Nephron progenitor cell (in vitro differentiated cells): ENCODE data around the gene ITIH1.

Source experiments
- DNase-seq: peaks from one replicate; pipeline ENCODE4 v3.0.0; 2021
- H3K27ac Mint-ChIP-seq: 2 replicates; pipeline ENCODE4 v1.8.0; 2021; ENCODE audit warnings: mild to moderate bottlenecking, moderate library complexity, mixed read lengths
- H3K27me3 Mint-ChIP-seq: 2 replicates; pipeline ENCODE4 v1.8.0; 2021; ENCODE audit warnings: mild to moderate bottlenecking, low read depth, mixed read lengths; ENCODE audit not compliant: poor library complexity
- H3K36me3 Mint-ChIP-seq: 2 replicates; pipeline ENCODE4 v1.8.0; 2021; ENCODE audit warnings: low read depth, mixed read lengths
- H3K4me1 Mint-ChIP-seq: 2 replicates; pipeline ENCODE4 v1.8.0; 2021; ENCODE audit warnings: mixed read lengths
- H3K4me3 Mint-ChIP-seq: 2 replicates; pipeline ENCODE4 v1.8.0; 2021; ENCODE audit warnings: mild to moderate bottlenecking, moderate library complexity, mixed read lengths
- H3K9me3 Mint-ChIP-seq: 2 replicates; pipeline ENCODE4 v1.8.0; 2021; ENCODE audit warnings: mild to moderate bottlenecking, moderate library complexity, mixed read lengths
- CTCF ChIP-seq: fragments of 200-600 bp; sonication (generic); IDR thresholded peaks from 2 replicates; pipeline ENCODE4 v1.5.0; 2021; ENCODE audit warnings: antibody characterized with exemption

The ITIH1 gene

GRCh38 chr3:52827866-52828376 is 50.5 kb downstream of the ITIH1 start:
- DNase-seq = no peak
- H3K4me1 Mint-ChIP-seq = peaks cover 29% of the 10 kb centered on the region
- H3K27me3 Mint-ChIP-seq = no peaks in the 10 kb centered on the region
- H3K9me3 Mint-ChIP-seq = no peaks in the 10 kb centered on the region
- H3K27ac Mint-ChIP-seq = no peak overlapping the region
- no peaks in the 10 kb centered on the region for H3K36me3 Mint-ChIP-seq
- no peak overlapping the region for H3K4me3 Mint-ChIP-seq
- no peak for TF ChIP-seq CTCF

DNA sequence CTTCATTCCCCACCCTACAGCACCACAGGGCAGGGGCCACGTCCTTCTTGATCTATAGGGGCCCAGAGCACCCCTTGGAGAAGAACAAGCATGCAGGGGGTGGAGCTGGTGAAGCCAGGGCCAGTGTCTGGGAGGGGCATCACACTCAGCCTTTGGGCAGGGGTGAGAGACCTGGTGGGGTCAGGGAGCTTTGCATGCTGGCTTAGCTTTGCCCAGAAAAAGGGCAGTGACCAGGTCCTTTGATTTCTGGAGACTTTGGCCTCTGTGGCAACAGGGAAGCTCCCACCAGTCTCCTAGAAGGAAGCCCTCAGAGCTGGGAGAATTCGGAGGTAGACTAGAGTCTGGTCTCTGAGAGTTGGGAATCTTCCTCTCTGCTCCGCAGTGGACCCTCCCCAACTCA is 52.1 kb downstream of the ITIH1 start:
- Mint-ChIP-seq H3K27me3 (no peaks in the 10 kb centered on the region), H3K9me3 (no peaks in the 10 kb centered on the region), H3K36me3 (no peaks in the 10 kb centered on the region), H3K4me3 (no peak overlapping the region), H3K27ac (no peak overlapping the region), H3K4me1 (peaks cover 44% of the 10 kb centered on the region)
- DNase-seq = no peak
- no peak for TF ChIP-seq CTCF

DNA sequence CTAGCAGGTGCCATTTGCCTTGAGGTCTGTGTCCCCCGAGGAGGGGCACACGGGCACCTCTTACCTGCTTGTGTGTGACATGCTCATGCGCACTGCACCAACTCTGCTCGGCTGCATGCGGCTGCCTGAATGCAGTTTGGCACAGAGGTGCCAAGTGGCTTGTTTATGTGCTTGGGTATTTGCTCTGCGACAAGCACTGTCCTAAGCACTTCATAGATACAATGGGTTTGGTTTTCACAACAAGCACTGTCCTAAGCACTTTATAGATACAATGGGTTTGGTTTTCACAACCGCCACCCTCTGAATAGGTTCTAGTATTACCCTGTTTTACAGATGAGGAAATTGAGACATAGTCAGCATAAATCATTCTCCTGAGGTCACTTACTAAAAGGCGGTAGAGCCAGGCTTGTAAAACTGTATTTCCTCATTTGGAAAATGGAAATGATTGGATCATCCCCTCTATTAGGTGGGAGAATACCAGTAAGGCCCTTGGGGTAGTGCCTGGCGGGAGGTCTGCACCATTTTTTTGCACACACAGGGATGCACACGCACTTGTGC is 52.6 kb downstream of the ITIH1 start:
- Mint-ChIP-seq H3K9me3 (no peaks in the 10 kb centered on the region), H3K36me3 (no peaks in the 10 kb centered on the region), H3K27me3 (no peaks in the 10 kb centered on the region), H3K4me3 (no peak overlapping the region), H3K4me1 (peaks cover 49% of the 10 kb centered on the region), H3K27ac (no peak overlapping the region)
- no peak for DNase-seq
- no peak for TF ChIP-seq CTCF

DNA sequence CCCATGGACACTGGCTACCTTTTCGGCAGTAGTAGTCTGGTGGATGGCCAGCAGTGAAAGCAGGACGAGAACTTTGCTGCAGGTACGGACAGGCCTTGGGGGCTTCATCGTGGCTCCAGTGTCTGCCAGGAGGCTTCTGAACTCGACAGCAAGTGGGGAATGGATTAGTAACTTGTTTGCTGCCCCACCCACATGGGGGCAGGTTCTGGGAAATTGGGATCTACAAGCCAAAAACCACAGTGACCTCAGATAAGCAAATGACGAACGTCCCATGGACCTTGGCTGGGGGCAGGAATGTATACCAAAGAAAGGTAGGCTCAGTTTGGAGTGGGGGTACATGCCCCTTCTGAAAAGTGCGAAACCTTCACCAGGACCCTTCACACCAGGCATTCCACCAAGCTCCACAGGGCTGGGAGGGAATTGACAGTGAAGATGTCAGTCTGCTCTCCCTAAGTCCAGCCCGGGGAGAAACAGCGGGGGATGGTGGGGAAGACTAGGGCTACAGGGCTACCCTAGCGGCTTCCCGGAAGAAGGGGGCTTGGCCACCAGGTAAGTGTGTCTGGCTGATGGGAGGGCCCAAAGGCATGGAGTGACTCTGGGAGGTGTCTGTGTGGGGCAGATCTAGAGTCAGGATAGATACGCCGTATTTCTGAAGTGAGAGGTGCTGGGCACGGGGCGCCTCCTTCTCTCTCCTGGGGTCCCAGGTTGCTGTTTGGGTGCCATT is 53.3 kb downstream of the ITIH1 start, which contains the start of gene ITIH4:
ITIH4 (minus strand) TSS at position 138 of the 724 bp plus-strand sequence; CDS start at position 108, 30 bp downstream.
- Mint-ChIP-seq H3K4me1 (peaks cover 56% of the 10 kb centered on the region), H3K9me3 (no peaks in the 10 kb centered on the region), H3K27me3 (no peaks in the 10 kb centered on the region), H3K27ac (peak within 1 kb of the TSS; percentile 60), H3K4me3 (no peak within 1 kb of the TSS), H3K36me3 (no peaks in the 10 kb centered on the region)
- no peak for DNase-seq
- no peak for TF ChIP-seq CTCF

DNA sequence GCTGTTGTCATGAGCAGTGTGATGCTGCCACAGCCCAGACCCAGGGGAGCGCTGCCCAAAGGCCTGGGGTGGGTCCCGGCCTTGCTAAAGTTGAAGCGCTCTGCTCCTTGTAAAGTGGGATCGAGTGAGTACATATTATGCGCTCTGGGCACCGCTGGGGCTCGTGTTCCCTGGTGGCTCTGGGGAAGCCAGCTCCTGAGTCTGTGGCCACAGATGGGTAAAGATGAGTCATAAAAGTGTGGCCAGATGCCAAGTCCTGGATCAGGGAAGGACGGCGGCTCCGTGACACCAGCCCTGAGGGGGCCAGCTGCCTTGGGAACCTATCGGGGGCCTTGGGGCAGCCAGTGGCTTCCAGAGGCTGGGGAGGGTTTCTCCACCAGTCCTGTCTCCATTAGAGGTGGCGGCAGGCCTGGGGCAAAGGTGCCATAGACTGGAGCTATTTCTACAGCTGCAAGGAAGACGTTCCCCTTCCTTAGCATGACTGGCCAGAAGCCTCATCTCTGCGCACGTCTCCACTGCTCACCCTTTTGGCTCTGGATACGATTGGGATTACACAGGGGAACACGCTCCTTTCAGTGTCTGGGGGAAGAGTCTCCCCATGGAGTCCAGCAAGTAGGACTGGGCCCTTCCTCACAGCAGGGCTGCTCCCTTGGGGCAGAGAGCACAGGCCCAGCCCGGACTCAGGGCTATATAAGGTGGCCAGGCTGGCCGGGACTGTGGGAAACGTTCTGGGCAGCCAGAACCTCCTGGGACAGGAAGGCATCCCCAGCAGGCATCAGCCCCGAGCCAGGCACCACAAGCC is 54.3 kb downstream of the ITIH1 start:
- Mint-ChIP-seq H3K36me3 (no peaks in the 10 kb centered on the region), H3K4me3 (no peak overlapping the region), H3K4me1 (peaks cover 64% of the 10 kb centered on the region), H3K27ac (peak overlapping the region; percentile 60), H3K9me3 (no peaks in the 10 kb centered on the region), H3K27me3 (peaks cover 5% of the 10 kb centered on the region)
- no peak for TF ChIP-seq CTCF
- no peak for DNase-seq
